ENCODE data around the gene CREB3L2. TPM values are rescaled to one million over a fixed set of nuclear protein-coding genes. Genes with fewer than 3 reads are reported as not detected.

Gene CREB3L2
- total and polyA plus RNA-seq, 2 donors (not counting 1 experiment from before 2014, with no cell fraction given), result 13.8 to 25.1 TPM

- Mint-ChIP-seq H3K9me3 (ENCODE audit: insufficient read depth) (no peaks in the 10 kb centered on the region), H3K4me3 (no peak overlapping the region), H3K27ac (no peak overlapping the region), H3K27me3 (no peaks in the 10 kb centered on the region), H3K4me1 (peaks cover 12% of the 10 kb centered on the region)
- H3K79me2 ChIP-seq (ENCODE audit: control insufficient read depth, insufficient read depth, low read length), result peaks cover 45% of the 10 kb centered on the region
- intact Hi-C loops (cut with micrococcal nuclease), result no loop called here
- H3K36me3 ChIP-seq (replicated peaks in 1 of 2; ENCODE audit: control extremely low read depth in 1 of 2, control insufficient read depth in 1 of 2, extremely low read depth in 1 of 2, insufficient read depth in 2 of 2, low read length in 1 of 2), result no peaks in the 10 kb centered on the region
- ATAC-seq (ENCODE audit: low read depth) (no peak), DNase-seq (no peak)
- H2AFZ ChIP-seq (ENCODE audit: insufficient read depth, low read depth, low read length, poor library complexity, severe bottlenecking), result no peak overlapping the region
- no peaks in the 10 kb centered on the region for H3K9me3 ChIP-seq (ENCODE audit: control extremely low read depth in 1 of 3, control insufficient read depth in 2 of 3, insufficient read depth in 1 of 3, low read length in 2 of 3)
- POLR2A ChIA-PET, result no interaction called here
- no peaks in the 10 kb centered on the region for H3K27me3 ChIP-seq (replicated peaks in 1 of 4; ENCODE audit: control extremely low read depth in 1 of 4, control insufficient read depth in 3 of 4, insufficient read depth in 4 of 4, low read length in 3 of 4)
- no peak overlapping the region for H3K4me3 ChIP-seq (ENCODE audit: control extremely low read depth in 1 of 5, extremely low read depth in 1 of 5, insufficient read depth in 1 of 5, low read depth in 2 of 5, low read length in 4 of 5)
- CTCF ChIA-PET, result interaction anchor here (0.6 kb wide), 1 partner anchor 32 kb away, joined by 3 read pairs; no protein-coding TSS in a partner anchor
- peaks cover 0 to 3% of the 10 kb centered on the region in 2 donors for H3K4me1 ChIP-seq (ENCODE audit: control insufficient read depth in 2 of 2, insufficient read depth in 2 of 2, low read length in 2 of 2)
- TF ChIP-seq CTCF (IDR thresholded peaks at IDR 0.05) (no peak), EZH2 (IDR thresholded peaks at IDR 0.05; ENCODE audit: borderline replicate concordance, insufficient read depth, low read depth, low read length, poor library complexity, severe bottlenecking) (no peak)
- H3K27ac ChIP-seq (ENCODE audit: low read length in 2 of 2), result no peak overlapping the region
- H3K4me2 ChIP-seq (replicated peaks; ENCODE audit: low read depth, low read length, poor library complexity, severe bottlenecking), result no peak overlapping the region
- WGBS (ENCODE audit: insufficient coverage), result no CpG with 5 or more reads among the region's 8 CpGs
- no peak overlapping the region for H3K9ac ChIP-seq (ENCODE audit: low read length)
- H4K20me1 ChIP-seq (ENCODE audit: control insufficient read depth, insufficient read depth, low read length, poor library complexity, severe bottlenecking), result peaks cover 23% of the 10 kb centered on the region
Measured at GRCh38 chr7:137970253-137970975, 31.5 kb downstream of the CREB3L2 start.

- intact Hi-C loops (cut with micrococcal nuclease), result no loop called here
- no peak for ATAC-seq (ENCODE audit: low read depth)
- H3K9me3 Mint-ChIP-seq (ENCODE audit: insufficient read depth), result no peaks in the 10 kb centered on the region
Measured at GRCh38 chr7:137969828-137970227, 32.1 kb downstream of the CREB3L2 start.

More at GRCh38 chr7:137969828-137970227, 32.1 kb downstream of the CREB3L2 start:
- H3K27ac ChIP-seq (ENCODE audit: low read length in 2 of 2), result no peak overlapping the region
- Mint-ChIP-seq H3K27ac (no peak overlapping the region), H3K4me1 (peaks cover 12% of the 10 kb centered on the region), H3K4me3 (no peak overlapping the region), H3K27me3 (no peaks in the 10 kb centered on the region)
- H3K79me2 ChIP-seq (ENCODE audit: control insufficient read depth, insufficient read depth, low read length), result peaks cover 45% of the 10 kb centered on the region
- no peak overlapping the region for H2AFZ ChIP-seq (ENCODE audit: insufficient read depth, low read depth, low read length, poor library complexity, severe bottlenecking)
- DNase-seq, result no peak
- TF ChIP-seq EZH2 (IDR thresholded peaks at IDR 0.05; ENCODE audit: borderline replicate concordance, insufficient read depth, low read depth, low read length, poor library complexity, severe bottlenecking) (no peak), CTCF (IDR thresholded peaks at IDR 0.05) (no peak)
- H3K4me1 ChIP-seq (ENCODE audit: control insufficient read depth in 2 of 2, insufficient read depth in 2 of 2, low read length in 2 of 2), result peaks cover 0 to 3% of the 10 kb centered on the region in 2 donors
- CTCF ChIA-PET, result no interaction called here
- no peaks in the 10 kb centered on the region for H3K36me3 ChIP-seq (replicated peaks in 1 of 2; ENCODE audit: control extremely low read depth in 1 of 2, control insufficient read depth in 1 of 2, extremely low read depth in 1 of 2, insufficient read depth in 2 of 2, low read length in 1 of 2)
- H3K9me3 ChIP-seq (ENCODE audit: control extremely low read depth in 1 of 3, control insufficient read depth in 2 of 3, insufficient read depth in 1 of 3, low read length in 2 of 3), result no peaks in the 10 kb centered on the region
- POLR2A ChIA-PET, result no interaction called here
- no peak overlapping the region for H3K9ac ChIP-seq (ENCODE audit: low read length)
- no peaks in the 10 kb centered on the region for H3K27me3 ChIP-seq (replicated peaks in 1 of 4; ENCODE audit: control extremely low read depth in 1 of 4, control insufficient read depth in 3 of 4, insufficient read depth in 4 of 4, low read length in 3 of 4)
- WGBS (ENCODE audit: insufficient coverage), result no CpG with 5 or more reads among the region's 1 CpG
- no peak overlapping the region for H3K4me3 ChIP-seq (ENCODE audit: control extremely low read depth in 1 of 5, extremely low read depth in 1 of 5, insufficient read depth in 1 of 5, low read depth in 2 of 5, low read length in 4 of 5)
- peaks cover 23% of the 10 kb centered on the region for H4K20me1 ChIP-seq (ENCODE audit: control insufficient read depth, insufficient read depth, low read length, poor library complexity, severe bottlenecking)
- H3K4me2 ChIP-seq (replicated peaks; ENCODE audit: low read depth, low read length, poor library complexity, severe bottlenecking), result no peak overlapping the region

Measured in B cell (primary cell).